Measurements from ENCODE around the gene PSMD12. TPM values are rescaled to one million over a fixed set of nuclear protein-coding genes. Genes with fewer than 3 reads are reported as not detected.

Gene PSMD12
- total RNA-seq, 1 experiment from 2014 or later = 84.4 TPM

DNA sequence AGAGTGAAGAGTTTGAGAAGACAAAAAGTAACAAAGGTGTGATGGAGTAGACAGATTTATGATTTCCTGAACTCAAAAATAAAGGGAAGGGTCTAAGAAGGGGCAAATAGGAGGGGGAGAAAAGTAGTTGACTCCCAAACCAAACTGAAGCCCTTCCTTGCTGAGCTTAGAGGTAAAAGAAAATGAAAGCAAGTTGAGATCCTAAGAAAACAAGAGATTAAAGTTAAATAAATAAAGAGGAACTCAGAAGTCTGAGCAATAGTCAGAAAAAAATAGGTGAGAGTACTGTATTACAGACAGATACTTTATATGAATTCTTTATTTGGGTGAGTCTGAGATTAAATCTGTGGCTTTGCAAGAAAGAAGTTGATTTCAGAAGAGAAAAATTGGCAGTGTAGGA lies 3.3 kb upstream of the PSMD12 start:
- intact Hi-C loops (cut with micrococcal nuclease; ENCODE audit: unreplicated experiment) = no loop called here
- CTCF ChIA-PET = interaction anchor here (0.8 kb wide), 1 partner anchor 9 kb away, joined by 3 read pairs; no protein-coding TSS in a partner anchor
- Mint-ChIP-seq H3K36me3 (ENCODE audit: insufficient read depth, unreplicated experiment) (peaks cover 14% of the 10 kb centered on the region), H3K4me1 (ENCODE audit: low read depth, unreplicated experiment) (peaks cover 5% of the 10 kb centered on the region), H3K4me3 (ENCODE audit: unreplicated experiment) (no peak overlapping the region), H3K9me3 (ENCODE audit: unreplicated experiment) (no peaks in the 10 kb centered on the region), H3K27me3 (ENCODE audit: insufficient read depth, unreplicated experiment) (peaks cover under 1% of the 10 kb centered on the region), H3K27ac (ENCODE audit: unreplicated experiment) (no peak overlapping the region)
- Histone ChIP-seq H3K9me3 (no peaks in the 10 kb centered on the region), H3K4me1 (0 out of 2 replicates have a peak, but pooled peaks cover 3% of the 10 kb centered on the region), H3K36me3 (ENCODE audit: control insufficient read depth, insufficient read depth, low read length) (no peaks in the 10 kb centered on the region), H3K27me3 (replicated peaks; ENCODE audit: control insufficient read depth, insufficient read depth, low read length) (no peaks in the 10 kb centered on the region), H3K4me3 (ENCODE audit: low read depth, low read length) (no peak overlapping the region)
- DNase-seq = no peak
- TF ChIP-seq CTCF (IDR thresholded peaks at IDR 0.05; ENCODE audit: insufficient read depth in 1 of 2, low read depth in 1 of 2, low read length in 1 of 2, severe bottlenecking in 1 of 2, unreplicated experiment in 1 of 2) = no peak
- POLR2A ChIA-PET = no interaction called here
- no TSS peak for BruUV-seq (replicated peaks)

GRCh38 chr17:67365738-67366192 lies 612 bp downstream of the PSMD12 start:
- H3K4me3 ChIP-seq (ENCODE audit: low read depth, low read length) = peak overlapping the region; percentile 94
- no TSS peak for BruUV-seq (replicated peaks)
- ChIA-PET POLR2A (no interaction called here), CTCF (interaction anchor here (0.7 kb wide), 1 partner anchor 109 kb away, joined by 3 read pairs; no protein-coding TSS in a partner anchor)
- H3K27me3 Mint-ChIP-seq (ENCODE audit: insufficient read depth, unreplicated experiment) = no peaks in the 10 kb centered on the region
- H3K9me3 Mint-ChIP-seq (ENCODE audit: unreplicated experiment) = no peaks in the 10 kb centered on the region
- H3K36me3 ChIP-seq (ENCODE audit: control insufficient read depth, insufficient read depth, low read length) = no peaks in the 10 kb centered on the region
- no peak for DNase-seq
- TF ChIP-seq CTCF (IDR thresholded peaks at IDR 0.05; ENCODE audit: insufficient read depth in 1 of 2, low read depth in 1 of 2, low read length in 1 of 2, severe bottlenecking in 1 of 2, unreplicated experiment in 1 of 2) = no peak
- intact Hi-C loops (cut with micrococcal nuclease; ENCODE audit: unreplicated experiment) = no loop called here
- peak overlapping the region; percentile 90 for H3K4me3 Mint-ChIP-seq (ENCODE audit: unreplicated experiment)
- no peaks in the 10 kb centered on the region for H3K9me3 ChIP-seq
- no peaks in the 10 kb centered on the region for H3K4me1 Mint-ChIP-seq (ENCODE audit: low read depth, unreplicated experiment)
- no peaks in the 10 kb centered on the region for H3K27me3 ChIP-seq (replicated peaks; ENCODE audit: control insufficient read depth, insufficient read depth, low read length)
- peaks cover 48% of the 10 kb centered on the region for H3K36me3 Mint-ChIP-seq (ENCODE audit: insufficient read depth, unreplicated experiment)
- H3K4me1 ChIP-seq = peaks cover 3% of the 10 kb centered on the region; the same call in 1 of the 2 replicates
- H3K27ac Mint-ChIP-seq (ENCODE audit: unreplicated experiment) = peak overlapping the region; percentile 82

DNA sequence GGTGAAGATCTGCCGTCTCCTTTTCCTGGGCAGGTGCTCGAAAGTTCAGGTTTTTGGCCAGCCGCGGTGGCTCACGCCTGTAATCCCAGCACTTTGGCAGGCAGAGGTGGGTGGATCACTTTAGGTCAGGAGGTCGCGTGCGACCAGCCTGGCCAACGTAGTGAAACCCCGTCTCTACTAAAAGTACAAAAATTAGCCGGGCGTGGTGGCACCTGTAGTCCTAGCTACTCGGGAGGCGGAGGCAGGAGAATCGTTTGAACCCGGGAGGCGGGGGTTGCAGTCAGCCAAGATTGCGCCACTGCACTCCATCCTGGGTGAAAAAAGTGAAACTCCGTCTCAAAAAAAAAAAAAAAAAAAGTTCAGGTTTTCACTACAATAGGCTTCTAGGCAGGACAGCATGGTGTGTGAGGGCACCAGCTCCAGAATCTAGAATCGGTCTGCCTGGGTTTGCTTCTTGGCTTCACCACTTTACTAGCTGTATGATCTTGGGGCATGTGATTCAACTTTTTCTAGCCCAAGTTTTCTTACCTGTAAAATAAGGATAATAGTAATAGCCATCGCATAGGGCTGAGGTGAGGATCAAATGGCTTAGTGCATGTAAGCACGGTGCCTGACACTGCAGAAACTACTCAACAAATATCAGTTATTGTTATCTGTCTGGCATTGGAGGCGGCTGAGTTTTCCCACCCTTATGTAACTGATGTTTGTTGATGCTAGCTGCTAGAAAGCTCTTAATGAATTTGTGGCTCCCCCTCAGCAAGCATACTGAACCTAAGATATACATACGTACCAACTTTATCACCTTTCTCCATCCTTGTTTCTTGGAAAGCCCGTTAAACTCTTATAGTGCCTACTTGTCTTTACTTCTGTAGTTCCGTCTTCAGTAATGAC lies 1.3 kb downstream of the PSMD12 start:
- no peaks in the 10 kb centered on the region for H3K9me3 ChIP-seq
- H3K4me1 ChIP-seq = peaks cover 3% of the 10 kb centered on the region; the same call in 1 of the 2 replicates
- ChIA-PET POLR2A (no interaction called here), CTCF (interaction anchor here (0.7 kb wide), 1 partner anchor 110 kb away, joined by 3 read pairs; no protein-coding TSS in a partner anchor)
- Mint-ChIP-seq H3K4me1 (ENCODE audit: low read depth, unreplicated experiment) (peaks cover 6% of the 10 kb centered on the region), H3K9me3 (ENCODE audit: unreplicated experiment) (no peaks in the 10 kb centered on the region), H3K4me3 (ENCODE audit: unreplicated experiment) (peak overlapping the region; percentile 90), H3K36me3 (ENCODE audit: insufficient read depth, unreplicated experiment) (peaks cover 55% of the 10 kb centered on the region), H3K27ac (ENCODE audit: unreplicated experiment) (peak overlapping the region; percentile 82), H3K27me3 (ENCODE audit: insufficient read depth, unreplicated experiment) (no peaks in the 10 kb centered on the region)
- H3K4me3 ChIP-seq (ENCODE audit: low read depth, low read length) = peak overlapping the region; percentile 94
- H3K27me3 ChIP-seq (replicated peaks; ENCODE audit: control insufficient read depth, insufficient read depth, low read length) = no peaks in the 10 kb centered on the region
- peaks cover 2% of the 10 kb centered on the region for H3K36me3 ChIP-seq (ENCODE audit: control insufficient read depth, insufficient read depth, low read length)
- BruUV-seq (replicated peaks) = TSS peak; percentile 36
- no peak for TF ChIP-seq CTCF (IDR thresholded peaks at IDR 0.05; ENCODE audit: insufficient read depth in 1 of 2, low read depth in 1 of 2, low read length in 1 of 2, severe bottlenecking in 1 of 2, unreplicated experiment in 1 of 2)
- no peak for DNase-seq
- intact Hi-C loops (cut with micrococcal nuclease; ENCODE audit: unreplicated experiment) = no loop called here
